GM12873 (cell line): ENCODE measurements around the gene CDIPT.

Experiments
- CTCF ChIP-seq: IDR thresholded peaks from 2 replicates; pipeline ENCODE4 v1.5.1; 2012; ENCODE audit warnings: low read depth, mild to moderate bottlenecking, moderate library complexity, low read length, control low read depth; ENCODE audit not compliant: insufficient read depth; ENCODE audit errors: missing control alignments

The CDIPT gene

GRCh38 chr16:29876217-29876593 lies 13.2 kb upstream of the CDIPT start:
- TF ChIP-seq CTCF = no peak

GRCh38 chr16:29875206-29875605 lies 12.2 kb upstream of the CDIPT start:
- no peak for TF ChIP-seq CTCF

GRCh38 chr16:29873319-29873718 lies 10.3 kb upstream of the CDIPT start:
- no peak for TF ChIP-seq CTCF

- TF ChIP-seq CTCF = no peak
Measured at GRCh38 chr16:29871822-29872546, 9.0 kb upstream of the CDIPT start.

- no peak for TF ChIP-seq CTCF
Measured at GRCh38 chr16:29868396-29869009, 5.5 kb upstream of the CDIPT start.

- no peak for TF ChIP-seq CTCF
Measured at GRCh38 chr16:29864205-29864604, 1.2 kb upstream of the CDIPT start.

- no peak for TF ChIP-seq CTCF
Measured at GRCh38 chr16:29863669-29863984, 601 bp upstream of the CDIPT start.
